PFSK-1 (cell line): Measurements from ENCODE around the gene SNCA.

Source experiments
- FOXP2 ChIP-seq: optimal IDR thresholded peaks from 2 replicates; pipeline ENCODE3; 2011; ENCODE audit warnings: borderline replicate concordance, control low read depth, inconsistent platforms; ENCODE audit not compliant: insufficient read depth; ENCODE audit errors: extremely low read length, extremely low read depth
- POLR2AphosphoS5 ChIP-seq: IDR thresholded peaks from 2 replicates; pipeline ENCODE4 v1.6.1; 2012; ENCODE audit warnings: low read depth, mild to moderate bottlenecking, control low read depth, low read length, moderate library complexity
- SIN3A ChIP-seq: IDR thresholded peaks from 2 replicates; pipeline ENCODE4 v1.6.1; 2012; ENCODE audit warnings: mild to moderate bottlenecking, low read length, moderate library complexity, borderline replicate concordance; ENCODE audit not compliant: insufficient read depth
- TAF1 ChIP-seq: IDR thresholded peaks from 2 replicates; pipeline ENCODE4 v1.6.1; 2012; ENCODE audit warnings: low read length, control low read depth, borderline replicate concordance; ENCODE audit not compliant: insufficient read depth
- TF ChIP-seq, protein P1 (sequence below), 2 experiments: IDR thresholded peaks; 2 replicates each; pipeline versions ENCODE4 v1.6.1 to v1.8.0; 2011 to 2012; ENCODE audit warnings: low read depth in 2 of 2, low read length in 2 of 2, control low read depth in 1 of 2, inconsistent platforms in 1 of 2, mild to moderate bottlenecking in 1 of 2, moderate library complexity in 1 of 2; ENCODE audit not compliant: insufficient read depth in 1 of 2

SNCA gene

GRCh38 chr4:89836031-89836745, 773 bp downstream of the SNCA start:
- no peak for TF ChIP-seq FOXP2
- no peak for TF ChIP-seq TAF1
- TF ChIP-seq SIN3A = no peak
- TF ChIP-seq, protein P1, sequence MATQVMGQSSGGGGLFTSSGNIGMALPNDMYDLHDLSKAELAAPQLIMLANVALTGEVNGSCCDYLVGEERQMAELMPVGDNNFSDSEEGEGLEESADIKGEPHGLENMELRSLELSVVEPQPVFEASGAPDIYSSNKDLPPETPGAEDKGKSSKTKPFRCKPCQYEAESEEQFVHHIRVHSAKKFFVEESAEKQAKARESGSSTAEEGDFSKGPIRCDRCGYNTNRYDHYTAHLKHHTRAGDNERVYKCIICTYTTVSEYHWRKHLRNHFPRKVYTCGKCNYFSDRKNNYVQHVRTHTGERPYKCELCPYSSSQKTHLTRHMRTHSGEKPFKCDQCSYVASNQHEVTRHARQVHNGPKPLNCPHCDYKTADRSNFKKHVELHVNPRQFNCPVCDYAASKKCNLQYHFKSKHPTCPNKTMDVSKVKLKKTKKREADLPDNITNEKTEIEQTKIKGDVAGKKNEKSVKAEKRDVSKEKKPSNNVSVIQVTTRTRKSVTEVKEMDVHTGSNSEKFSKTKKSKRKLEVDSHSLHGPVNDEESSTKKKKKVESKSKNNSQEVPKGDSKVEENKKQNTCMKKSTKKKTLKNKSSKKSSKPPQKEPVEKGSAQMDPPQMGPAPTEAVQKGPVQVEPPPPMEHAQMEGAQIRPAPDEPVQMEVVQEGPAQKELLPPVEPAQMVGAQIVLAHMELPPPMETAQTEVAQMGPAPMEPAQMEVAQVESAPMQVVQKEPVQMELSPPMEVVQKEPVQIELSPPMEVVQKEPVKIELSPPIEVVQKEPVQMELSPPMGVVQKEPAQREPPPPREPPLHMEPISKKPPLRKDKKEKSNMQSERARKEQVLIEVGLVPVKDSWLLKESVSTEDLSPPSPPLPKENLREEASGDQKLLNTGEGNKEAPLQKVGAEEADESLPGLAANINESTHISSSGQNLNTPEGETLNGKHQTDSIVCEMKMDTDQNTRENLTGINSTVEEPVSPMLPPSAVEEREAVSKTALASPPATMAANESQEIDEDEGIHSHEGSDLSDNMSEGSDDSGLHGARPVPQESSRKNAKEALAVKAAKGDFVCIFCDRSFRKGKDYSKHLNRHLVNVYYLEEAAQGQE (IDR thresholded peaks at IDR 0.05; ENCODE audit: insufficient read depth in 1 of 2, low read depth in 2 of 2, low read length in 2 of 2) = no peak
- no peak for TF ChIP-seq POLR2AphosphoS5

- no peak for TF ChIP-seq POLR2AphosphoS5
- TF ChIP-seq SIN3A = no peak
- TF ChIP-seq, protein P1 (IDR thresholded peaks at IDR 0.05; ENCODE audit: insufficient read depth in 1 of 2, low read depth in 2 of 2, low read length in 2 of 2) = no peak
- TF ChIP-seq TAF1 = no peak
- TF ChIP-seq FOXP2 = no peak
These were observed 1.5 kb downstream of the SNCA start for GRCh38 chr4:89835413-89835812.

DNA sequence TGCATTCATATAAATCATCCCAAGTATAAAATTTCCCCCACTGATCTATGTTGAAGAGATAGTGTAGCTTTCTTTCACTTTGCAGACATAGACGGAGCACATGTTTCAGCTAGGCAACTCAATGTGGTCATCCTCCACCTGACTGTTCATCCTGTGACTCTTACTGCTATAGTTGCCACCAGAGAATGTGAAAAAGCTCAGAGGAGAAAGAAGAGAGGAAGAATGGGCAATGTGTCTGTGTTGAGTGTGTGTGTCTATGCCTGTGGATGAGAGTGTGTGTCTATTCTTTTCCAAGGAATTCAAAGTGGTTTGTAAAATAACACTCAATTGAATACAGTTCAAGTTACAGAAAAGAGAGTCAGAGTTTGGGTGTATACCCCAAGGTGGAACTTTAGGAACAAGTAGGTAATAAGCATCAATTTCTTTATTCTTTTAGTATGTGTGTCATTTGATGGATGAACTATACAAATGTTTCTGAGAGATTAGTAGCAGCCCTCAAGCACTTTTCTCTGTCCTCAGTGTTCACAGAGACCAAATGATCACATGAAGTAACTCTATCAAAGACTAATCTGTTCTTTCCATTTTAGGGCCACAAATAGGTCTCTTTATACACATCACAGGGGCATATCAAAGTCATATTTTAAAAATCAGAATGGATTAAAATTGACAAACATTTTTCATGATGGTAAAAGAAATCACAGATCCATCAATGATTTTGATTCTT, 2.3 kb downstream of the SNCA start:
- TF ChIP-seq SIN3A (no peak), FOXP2 (no peak), POLR2AphosphoS5 (no peak), TAF1 (no peak)
- TF ChIP-seq, protein P1 (IDR thresholded peaks at IDR 0.05; ENCODE audit: insufficient read depth in 1 of 2, low read depth in 2 of 2, low read length in 2 of 2) = no peak

GRCh38 chr4:89829470-89830138, 7.4 kb downstream of the SNCA start:
- no peak for TF ChIP-seq POLR2AphosphoS5
- TF ChIP-seq SIN3A = no peak
- no peak for TF ChIP-seq TAF1

GRCh38 chr4:89823416-89823815, 13.5 kb downstream of the SNCA start:
- TF ChIP-seq, protein P1 (IDR thresholded peaks at IDR 0.05; ENCODE audit: insufficient read depth in 1 of 2, low read depth in 2 of 2, low read length in 2 of 2) = no peak
- no peak for TF ChIP-seq TAF1
- no peak for TF ChIP-seq POLR2AphosphoS5
- no peak for TF ChIP-seq SIN3A
- no peak for TF ChIP-seq FOXP2
